Frontal cortex (tissue), 4 donors: ENCODE results near the gene YARS1. TPM values are rescaled to one million over a fixed set of nuclear protein-coding genes. Genes with fewer than 3 reads are reported as not detected.
"Not testable (repeated sequence)": the region's sequence is repeated elsewhere in the genome, so short reads cannot be mapped to it uniquely, and the experiment has no call there.

Source experiments
- DNase-seq, 2 donors: peaks; one replicate each; pipeline ENCODE4 v3.0.0; 2012; ENCODE audit warnings: low spot score in 2 of 2
- FAIRE-seq: peaks from 2 replicates; lab custom pipeline; 2012; peaks lifted over from hg19 to GRCh38; lab: Jason Lieb, UNC
- total RNA-seq: library from RNA; depleted of rRNA; stranded (reverse); fragments of >200 nt; gene quantifications from one replicate; pipeline ENCODE4 v1.2.3, GENCODE V29; 2014
- donor health status: control.
- donor health status: control.
- donor health status: control.

The YARS1 gene
- total RNA-seq, 1 donor from 2014 or later, result 42.4 TPM

- FAIRE-seq, result no peak
Measured at GRCh38 chr1:32817815-32818786, 943 bp upstream of the YARS1 start.

GRCh38 chr1:32816676-32817158 is 441 bp downstream of the YARS1 start:
- DNase-seq (peak in 1 of 2 donors; percentile 20), FAIRE-seq (no peak)

More at GRCh38 chr1:32817815-32818786, 943 bp upstream of the YARS1 start:
- DNase-seq, result peak; percentile 44 to 56

GRCh38 chr1:32813941-32814739 is 3.0 kb downstream of the YARS1 start:
- FAIRE-seq, result no peak
- DNase-seq, result no peak

- DNase-seq (no peak), FAIRE-seq (no peak)
Measured at GRCh38 chr1:32811917-32812316, 5.2 kb downstream of the YARS1 start.

GRCh38 chr1:32811265-32811664 is 5.9 kb downstream of the YARS1 start:
- FAIRE-seq (no peak), DNase-seq (no peak)

GRCh38 chr1:32810358-32810757 is 6.8 kb downstream of the YARS1 start:
- FAIRE-seq (no peak), DNase-seq (no peak)

GRCh38 chr1:32808580-32808979 is 8.6 kb downstream of the YARS1 start:
- DNase-seq (no peak), FAIRE-seq (no peak)

GRCh38 chr1:32806910-32807523 is 10.1 kb downstream of the YARS1 start:
- FAIRE-seq, result no peak

GRCh38 chr1:32806290-32806689 is 10.9 kb downstream of the YARS1 start:
- no peak for FAIRE-seq
- no peak for DNase-seq

More at GRCh38 chr1:32806910-32807523, 10.1 kb downstream of the YARS1 start:
- DNase-seq, result peak in 1 of 2 donors; percentile 17

GRCh38 chr1:32804460-32804859 is 12.7 kb downstream of the YARS1 start:
- not testable (repeated sequence) for FAIRE-seq, DNase-seq

GRCh38 chr1:32801096-32801715 is 16.0 kb downstream of the YARS1 start:
- FAIRE-seq (no peak), DNase-seq (no peak)

- no peak for DNase-seq
- no peak for FAIRE-seq
Measured at GRCh38 chr1:32798679-32799416, 18.3 kb downstream of the YARS1 start.

- DNase-seq (no peak), FAIRE-seq (no peak)
Measured at GRCh38 chr1:32798191-32798590, 19.0 kb downstream of the YARS1 start.

- FAIRE-seq, result no peak
- DNase-seq, result no peak
Measured at GRCh38 chr1:32797456-32797855, 19.7 kb downstream of the YARS1 start.

GRCh38 chr1:32795763-32796162 is 21.4 kb downstream of the YARS1 start:
- not testable (repeated sequence) for FAIRE-seq, DNase-seq

GRCh38 chr1:32791881-32792280 is 25.3 kb downstream of the YARS1 start:
- FAIRE-seq, result no peak
- no peak for DNase-seq

- FAIRE-seq, DNase-seq: not testable (repeated sequence)
Measured at GRCh38 chr1:32789356-32789755, 27.8 kb downstream of the YARS1 start.

- FAIRE-seq, result no peak
- no peak for DNase-seq
Measured at GRCh38 chr1:32786856-32787255, 30.3 kb downstream of the YARS1 start.

- FAIRE-seq, result no peak
Measured at GRCh38 chr1:32784817-32785216, 32.3 kb downstream of the YARS1 start.

More at GRCh38 chr1:32784817-32785216, 32.3 kb downstream of the YARS1 start:
- DNase-seq, result no peak
